ENCODE measurements around the gene SNED1. TPM values are rescaled to one million over a fixed set of nuclear protein-coding genes. Genes with fewer than 3 reads are reported as not detected.

SNED1 gene
- total and polyA plus RNA-seq, 2 experiments from 2014 or later, result 1.5 to 2.8 TPM

GRCh38 chr2:241070811-241071676 lies 72.6 kb downstream of the SNED1 start:
- no peaks in the 10 kb centered on the region for H3K27me3 ChIP-seq (ENCODE audit: insufficient read depth)
- no peak overlapping the region for H3K4me2 ChIP-seq
- Mint-ChIP-seq H3K4me3 (no peak overlapping the region), H3K27me3 (ENCODE audit: insufficient read depth, low read depth, poor library complexity) (peaks cover 19% of the 10 kb centered on the region), H3K9me3 (no peaks in the 10 kb centered on the region), H3K27ac (no peak overlapping the region), H3K4me1 (peaks cover 4% of the 10 kb centered on the region), H3K36me3 (ENCODE audit: low read depth) (no peaks in the 10 kb centered on the region)
- H3K79me2 ChIP-seq (replicated peaks; ENCODE audit: insufficient read depth), result no peaks in the 10 kb centered on the region
- no peaks in the 10 kb centered on the region for H3K36me3 ChIP-seq (ENCODE audit: insufficient read depth)
- no peaks in the 10 kb centered on the region for H3K4me1 ChIP-seq (ENCODE audit: insufficient read depth)
- TF ChIP-seq CTCF (conservative IDR thresholded peaks at IDR 0.05; ENCODE audit: low read depth in 2 of 2), result no peak
- no peak for TF ChIP-seq STAT1 (IDR thresholded peaks at IDR 0.05; ENCODE audit: unreplicated experiment)
- no peak for TF ChIP-seq CREB1 (CRISPR knock-in tag; IDR thresholded peaks at IDR 0.05; ENCODE audit: low read depth)
- no peak for TF ChIP-seq REST (IDR thresholded peaks at IDR 0.05; ENCODE audit: unreplicated experiment)
- TF ChIP-seq ZNF114 (CRISPR knock-in tag; IDR thresholded peaks at IDR 0.05), result no peak
- TF ChIP-seq POLR2AphosphoS5 (IDR thresholded peaks at IDR 0.05; ENCODE audit: low read depth), result no peak
- no peak for TF ChIP-seq ZNF462 (CRISPR knock-in tag; IDR thresholded peaks at IDR 0.05)
- H3K27ac ChIP-seq (ENCODE audit: low read depth), result no peak overlapping the region
- no peaks in the 10 kb centered on the region for H3K9me2 ChIP-seq (ENCODE audit: insufficient read depth)
- no peaks in the 10 kb centered on the region for H3F3A ChIP-seq (replicated peaks; ENCODE audit: low read depth)
- ATAC-seq (no peak), DNase-seq (ENCODE audit: low spot score) (no peak)
- no peaks in the 10 kb centered on the region for H4K20me1 ChIP-seq (replicated peaks; ENCODE audit: insufficient read depth)
- no peak overlapping the region for H3K4me3 ChIP-seq
- H2AFZ ChIP-seq, result no peak overlapping the region

Data from GM23338 (cell line).